HG03378 (cell line): ENCODE measurements around the gene ZNF212.
A peak's percentile ranks its signal among the peaks of the same experiment; 100 is the strongest.

Source experiments
- ATAC-seq: cut with Tn5 transposase; IDR thresholded peaks from one replicate; pipeline ENCODE4 v1.9.1; 2021; ENCODE audit warnings: mild to moderate bottlenecking, moderate library complexity; ENCODE audit not compliant: unreplicated experiment

The ZNF212 gene

GRCh38 chr7:149239345-149240143 lies at the start of gene ZNF212:
ZNF212 (plus strand) TSS chr7:149239651; CDS start chr7:149239779, 128 bp downstream.
- peak; percentile 98 for ATAC-seq

GRCh38 chr7:149191851-149192250 lies 47.6 kb upstream of the ZNF212 start:
- ATAC-seq = no peak

- no peak for ATAC-seq
Observed at GRCh38 chr7:149194799-149195179, 44.7 kb upstream of the ZNF212 start.

- ATAC-seq = peak; percentile 83
Observed at GRCh38 chr7:149195180-149196150, 44.0 kb upstream of the ZNF212 start, which contains the start of gene ZNF282. ZNF282 (plus strand) TSS chr7:149195546; CDS start chr7:149195590, 44 bp downstream.

- ATAC-seq = no peak
Observed at GRCh38 chr7:149196151-149196704, 43.2 kb upstream of the ZNF212 start.

GRCh38 chr7:149196705-149197171 lies 42.7 kb upstream of the ZNF212 start:
- ATAC-seq = no peak

GRCh38 chr7:149197675-149198074 lies 41.8 kb upstream of the ZNF212 start:
- ATAC-seq = no peak

- no peak for ATAC-seq
Observed at GRCh38 chr7:149198161-149198816, 41.2 kb upstream of the ZNF212 start.

GRCh38 chr7:149199234-149199995 lies 40.0 kb upstream of the ZNF212 start:
- ATAC-seq = no peak

- no peak for ATAC-seq
Observed at GRCh38 chr7:149202831-149203231, 36.6 kb upstream of the ZNF212 start.

GRCh38 chr7:149205690-149206381 lies 33.6 kb upstream of the ZNF212 start:
- no peak for ATAC-seq

GRCh38 chr7:149207324-149208035 lies 32.0 kb upstream of the ZNF212 start:
- no peak for ATAC-seq

- no peak for ATAC-seq
Observed at GRCh38 chr7:149209518-149210269, 29.8 kb upstream of the ZNF212 start.

- no peak for ATAC-seq
Observed at GRCh38 chr7:149210551-149210950, 28.9 kb upstream of the ZNF212 start.

- no peak for ATAC-seq
Observed at GRCh38 chr7:149214020-149214720, 25.3 kb upstream of the ZNF212 start.

GRCh38 chr7:149216402-149216801 lies 23.0 kb upstream of the ZNF212 start:
- ATAC-seq = no peak

- no peak for ATAC-seq
Observed at GRCh38 chr7:149217570-149217969, 21.9 kb upstream of the ZNF212 start.
